HG03095 (cell line): ENCODE results near the gene CDH15.
"Not testable (repeated sequence)": the region's sequence is repeated elsewhere in the genome, so short reads cannot be mapped to it uniquely, and the experiment has no call there.

Source experiments
- ATAC-seq: cut with Tn5 transposase; IDR thresholded peaks from one replicate; pipeline ENCODE4 v1.9.1; 2021; ENCODE audit warnings: moderate library complexity; ENCODE audit not compliant: unreplicated experiment

Gene CDH15

DNA sequence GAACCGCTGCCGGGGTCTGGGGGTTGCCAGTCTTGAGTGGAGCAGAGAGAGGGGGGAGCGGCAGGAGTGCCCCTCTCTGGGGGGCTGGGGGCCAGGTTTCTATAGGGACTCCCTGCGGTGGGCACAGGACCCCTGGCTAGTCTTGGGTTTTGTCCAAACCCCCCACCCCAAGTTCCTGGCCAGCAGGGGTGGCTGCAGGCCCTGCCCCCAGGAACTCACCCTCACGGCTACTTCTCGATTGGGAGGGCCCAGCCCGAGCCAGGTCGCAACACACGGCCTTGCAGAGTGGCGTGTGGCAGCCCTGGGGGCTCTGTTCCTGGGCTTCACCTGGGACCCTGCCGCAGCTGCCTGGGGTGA is 601 bp downstream of the CDH15 start:
- no peak for ATAC-seq

GRCh38 chr16:89172528-89173173 is 1.1 kb downstream of the CDH15 start:
- ATAC-seq = no peak

DNA sequence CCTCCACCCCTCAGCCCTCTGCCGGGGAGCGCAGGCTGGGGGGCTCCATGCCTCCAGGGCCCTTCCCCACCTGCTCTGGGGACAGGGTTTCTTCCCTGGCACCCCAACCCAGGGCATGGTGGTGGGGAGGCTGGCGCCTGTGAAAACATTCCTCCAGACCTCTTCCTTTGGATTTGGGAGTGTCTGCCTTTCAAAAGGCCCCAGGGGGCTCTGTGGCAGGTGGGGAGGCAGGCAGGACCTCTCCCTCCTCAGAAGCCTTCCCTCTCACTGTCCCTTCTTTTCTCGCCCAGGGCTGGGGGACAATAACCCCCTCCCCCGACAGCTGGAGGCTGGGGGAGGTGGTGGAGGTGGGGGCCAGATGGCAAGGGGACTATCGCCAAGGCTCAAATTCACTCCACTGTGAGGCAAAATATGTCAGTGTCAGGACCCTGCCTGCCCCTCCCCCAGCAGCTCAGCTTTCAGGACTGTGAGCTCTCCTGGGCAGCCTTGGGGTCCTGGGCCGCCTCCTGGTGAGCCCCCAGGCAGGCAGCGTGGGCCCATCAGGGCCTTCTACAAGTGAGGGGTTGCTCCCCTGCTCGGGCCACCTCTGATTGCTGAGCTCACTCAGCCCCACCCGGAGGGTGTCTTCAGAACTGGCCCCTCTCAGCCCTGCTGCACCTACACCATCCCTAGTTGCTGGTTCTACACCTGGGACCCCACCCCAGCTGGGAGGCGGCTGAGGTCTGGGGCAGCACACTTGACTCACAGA is 1.8 kb downstream of the CDH15 start:
- ATAC-seq = no peak

DNA sequence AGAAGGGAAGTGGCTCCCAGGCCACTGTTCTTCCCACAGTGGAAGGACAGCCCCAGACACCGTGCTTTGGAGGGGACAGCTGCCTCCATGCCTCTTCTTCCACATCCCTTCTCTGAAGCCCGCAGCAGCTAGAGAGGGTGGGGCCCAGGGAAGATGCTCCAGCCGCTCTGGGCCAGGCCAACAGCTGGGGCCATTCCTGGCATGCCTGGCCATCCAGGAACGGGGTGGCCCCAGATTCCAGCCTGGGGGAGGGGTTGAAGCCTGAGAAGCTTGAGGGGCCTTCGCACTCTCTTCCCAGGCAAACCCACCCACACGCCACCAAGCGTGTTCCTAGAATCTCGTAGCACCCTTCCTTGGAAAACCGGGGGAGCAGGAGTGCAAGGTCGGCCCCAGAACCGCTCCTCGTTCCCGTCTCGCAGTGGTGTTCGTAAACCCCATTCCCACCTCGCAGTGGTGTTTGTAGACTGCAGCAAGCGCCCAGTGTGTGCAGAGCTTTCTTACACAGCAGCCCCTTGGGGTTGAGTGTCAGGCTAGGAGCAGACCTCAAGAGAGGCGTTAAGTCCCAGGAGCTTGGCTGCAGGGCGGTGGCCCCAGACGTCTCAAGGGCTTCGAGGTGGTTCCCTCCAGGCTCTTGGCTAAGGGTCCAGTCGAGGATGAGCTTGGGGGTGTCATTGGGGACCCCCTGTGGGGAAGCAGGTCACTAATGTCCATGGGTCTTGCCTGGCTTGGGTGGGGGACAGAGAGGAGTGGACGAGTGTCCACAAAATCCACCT is 2.7 kb downstream of the CDH15 start:
- ATAC-seq = no peak

DNA sequence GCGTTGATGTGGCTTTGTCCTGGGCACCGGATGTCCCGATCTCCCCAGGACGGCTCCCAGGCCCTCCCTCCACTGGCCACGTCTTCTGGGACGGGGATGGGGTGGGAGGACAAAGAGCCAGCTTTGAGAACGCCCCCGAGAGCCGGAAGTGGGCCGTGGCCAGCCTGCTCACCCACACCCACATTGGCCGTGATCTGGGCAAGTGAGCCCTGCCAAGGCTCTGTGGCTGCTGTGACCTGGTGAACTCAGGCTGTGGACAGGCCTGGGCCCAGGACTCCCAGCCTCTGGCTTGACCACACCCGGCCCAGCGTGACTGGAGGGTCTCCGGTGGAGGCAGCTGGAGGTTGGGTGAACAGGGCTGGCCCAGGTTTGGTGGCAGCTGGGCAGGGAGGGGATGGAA is 3.3 kb downstream of the CDH15 start:
- ATAC-seq = no peak

DNA sequence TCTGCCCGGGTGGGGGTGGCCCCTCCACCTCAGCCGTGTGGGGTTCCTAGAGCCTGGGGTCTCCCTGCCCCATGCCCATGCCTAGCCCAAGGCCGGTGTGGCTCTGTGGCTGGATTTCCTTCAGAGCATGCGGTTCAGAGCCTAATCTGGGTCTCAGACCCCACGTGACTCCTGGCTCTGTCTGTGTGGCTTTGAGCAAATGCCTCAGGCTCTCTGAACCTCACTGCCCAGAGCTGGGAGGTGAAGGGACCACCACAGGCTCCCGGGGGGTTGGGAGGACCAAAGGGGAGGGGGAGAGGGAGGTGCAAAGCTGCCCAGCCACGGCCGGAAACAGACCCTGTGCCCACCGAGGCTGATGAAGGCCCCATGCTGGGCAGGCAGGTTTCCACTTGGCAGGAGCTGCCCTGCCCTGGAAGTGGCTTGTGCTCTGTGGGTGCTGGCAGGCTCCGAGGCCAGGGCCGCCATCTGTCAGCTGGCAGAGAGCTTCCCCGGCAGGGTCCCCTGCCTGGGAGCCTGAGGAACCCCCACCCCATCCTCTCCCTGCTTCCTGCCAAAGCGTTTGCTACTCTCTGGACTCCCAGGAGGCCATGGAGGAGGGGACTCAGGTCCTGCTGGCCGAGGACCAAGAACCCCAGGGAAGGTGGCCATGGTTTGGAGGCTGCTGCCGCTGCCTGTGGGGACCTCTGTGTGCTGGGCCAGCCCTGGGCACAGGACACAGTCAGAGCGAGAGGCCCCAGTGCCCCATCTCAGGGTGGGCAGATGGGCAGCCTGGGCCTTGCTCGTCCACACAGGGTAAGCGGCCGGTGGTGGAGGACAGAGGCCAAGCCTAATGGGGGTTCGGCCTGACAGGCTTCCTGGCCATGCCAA is 4.0 kb downstream of the CDH15 start:
- ATAC-seq = no peak

GRCh38 chr16:89176147-89176690 is 4.7 kb downstream of the CDH15 start:
- ATAC-seq = no peak

DNA sequence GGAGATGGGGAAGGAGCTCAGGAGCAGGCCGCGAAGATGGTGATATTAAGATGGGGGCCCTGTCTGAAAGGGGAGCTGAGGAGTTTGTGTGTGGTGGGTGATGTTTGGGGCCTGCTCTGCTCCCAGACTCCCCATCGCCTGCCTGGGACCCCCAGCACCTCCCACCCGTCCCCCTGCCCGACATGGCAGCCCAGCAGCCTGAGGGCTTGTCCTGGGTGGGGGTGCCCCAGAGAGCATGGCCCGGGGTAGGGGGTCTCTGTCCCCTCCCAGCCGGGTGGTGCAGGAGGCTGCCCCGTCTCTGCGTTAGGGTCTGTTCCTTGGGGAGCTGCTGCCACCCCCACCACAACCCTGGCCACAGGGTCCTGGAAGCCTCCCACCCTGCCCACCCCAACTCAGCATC is 5.2 kb downstream of the CDH15 start:
- ATAC-seq = no peak

DNA sequence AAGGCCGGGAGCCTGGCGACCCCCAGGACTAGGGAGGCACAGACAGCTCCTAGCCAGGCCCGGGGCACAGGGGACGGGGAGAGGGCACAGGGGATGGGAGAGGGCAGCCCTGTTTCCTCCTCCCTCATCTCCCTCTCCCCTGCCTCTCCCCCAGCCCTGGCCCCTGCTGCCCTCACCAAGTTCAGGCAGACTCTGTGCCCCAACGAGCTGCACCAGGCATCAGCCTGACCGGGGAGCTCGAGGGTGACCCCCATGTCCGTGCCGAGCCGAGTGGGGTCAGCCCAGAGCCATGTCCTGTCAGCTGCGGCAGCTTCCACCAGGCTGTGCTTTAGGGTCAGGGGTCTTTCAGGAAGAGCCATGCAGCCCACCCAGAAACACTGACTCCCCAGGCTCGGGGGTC is 6.0 kb downstream of the CDH15 start:
- ATAC-seq = no peak

DNA sequence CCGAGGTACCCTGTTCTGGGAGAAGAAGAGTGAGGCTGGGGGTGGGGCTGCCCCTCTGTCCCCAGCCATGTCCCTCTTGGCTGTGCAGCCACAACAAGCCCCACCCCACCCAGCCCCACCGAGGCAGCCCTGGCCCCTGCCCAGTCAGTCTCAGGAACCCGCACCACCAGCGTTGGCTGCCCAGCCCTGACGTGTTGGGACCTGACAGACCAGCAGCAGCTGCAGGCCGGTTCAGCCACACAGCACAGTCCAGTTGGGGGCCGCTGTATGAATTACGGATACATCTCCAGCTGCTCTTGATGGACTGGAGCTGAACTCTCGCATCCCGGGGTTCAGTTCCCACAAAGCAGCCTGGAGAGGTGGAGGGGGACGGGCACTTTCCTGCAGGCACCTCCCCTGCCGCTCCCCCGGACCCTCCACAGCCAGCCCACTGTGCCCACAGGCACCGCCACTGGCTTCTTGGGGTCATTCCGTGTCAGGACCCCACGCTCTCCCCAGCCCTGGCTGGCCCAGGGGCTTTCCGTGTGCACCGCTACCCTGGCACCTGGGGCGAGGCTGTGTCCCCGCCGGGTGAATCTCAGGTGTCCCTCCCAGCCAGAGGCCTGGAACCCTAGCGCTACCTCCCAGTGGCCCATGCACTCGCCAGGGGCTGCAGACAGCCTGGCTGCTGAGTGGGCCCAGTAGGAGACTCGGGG is 7.1 kb downstream of the CDH15 start:
- no peak for ATAC-seq

DNA sequence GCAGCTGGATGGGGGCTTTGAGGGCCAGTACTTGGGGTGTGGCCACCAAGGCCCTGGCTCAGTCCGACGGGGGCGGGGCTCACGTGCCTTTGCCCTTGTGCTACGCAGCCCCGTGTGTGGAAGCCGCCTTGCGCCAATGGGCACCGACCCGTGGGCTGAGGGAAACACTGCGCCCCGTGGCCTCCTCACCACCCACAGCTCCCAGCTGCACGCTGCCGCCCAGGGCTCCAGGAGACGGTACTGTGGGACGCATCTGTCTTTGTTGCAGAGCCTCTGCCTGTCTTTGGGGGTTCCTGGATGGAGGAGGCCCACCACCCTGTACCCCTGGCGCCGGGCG is 7.6 kb downstream of the CDH15 start:
- no peak for ATAC-seq

DNA sequence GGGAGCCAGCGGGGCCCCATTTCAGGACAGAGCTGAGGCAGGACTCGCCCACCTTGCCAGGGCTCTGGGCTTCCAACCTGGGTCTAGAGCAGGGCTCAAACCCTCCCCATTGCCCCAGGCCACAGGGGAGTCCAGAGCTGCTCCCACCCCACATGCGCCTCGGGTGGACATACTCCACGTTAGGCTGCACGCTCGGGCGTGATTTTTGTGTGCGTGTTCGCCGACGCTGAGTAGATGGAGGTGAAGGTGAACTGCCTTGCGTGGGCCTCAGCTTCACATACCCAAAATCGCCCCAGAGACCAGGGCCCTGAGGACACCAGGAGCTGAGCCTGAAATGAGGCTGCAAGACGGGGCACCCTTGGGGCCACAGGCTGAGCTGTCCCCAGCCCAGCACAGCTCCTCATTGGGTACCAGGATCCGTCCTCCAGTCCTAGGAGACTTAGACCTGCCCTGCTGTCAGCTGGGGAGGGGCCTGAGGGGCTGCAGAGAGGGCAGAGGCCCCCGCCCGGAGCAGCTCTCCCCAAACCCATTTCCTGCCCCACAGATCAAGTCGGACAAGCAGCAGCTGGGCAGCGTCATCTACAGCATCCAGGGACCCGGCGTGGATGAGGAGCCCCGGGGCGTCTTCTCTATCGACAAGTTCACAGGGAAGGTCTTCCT is 8.2 kb downstream of the CDH15 start:
- no peak for ATAC-seq

- ATAC-seq = no peak
Observed at GRCh38 chr16:89183463-89183862, 11.9 kb downstream of the CDH15 start.

DNA sequence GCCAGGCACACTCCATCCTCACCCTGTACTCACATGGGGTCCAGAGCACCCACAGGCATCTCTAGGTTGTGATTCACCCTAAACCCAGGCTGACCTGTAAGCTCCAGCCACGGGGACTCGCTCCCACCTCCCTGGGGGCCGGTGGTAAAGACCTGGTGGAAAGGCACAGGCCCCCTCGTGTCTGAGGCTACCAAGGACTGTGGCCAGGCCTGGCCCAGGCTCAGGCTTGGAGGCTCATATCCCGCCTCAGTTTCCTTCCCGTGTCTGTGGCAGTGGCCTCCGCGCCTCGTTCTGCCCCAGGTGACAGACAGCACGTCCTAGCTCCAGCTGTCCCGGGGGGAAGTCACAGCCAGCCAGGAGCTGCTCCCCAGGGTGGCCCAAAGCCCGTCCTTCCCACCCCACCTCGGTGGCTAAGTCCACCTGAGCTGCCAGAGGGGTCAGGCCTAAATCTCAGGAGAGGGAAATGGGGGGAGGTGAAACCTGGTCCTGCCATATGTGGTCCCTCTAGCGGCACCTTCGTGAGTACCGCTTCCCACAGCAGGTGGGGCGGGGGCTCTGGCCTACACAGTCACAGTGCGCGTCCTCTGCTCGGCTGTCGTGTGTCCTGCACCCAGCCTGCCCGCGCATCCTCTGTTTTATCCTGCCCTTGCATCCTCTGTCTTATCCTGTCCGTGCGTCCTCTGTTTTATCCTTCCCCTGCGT is 12.6 kb downstream of the CDH15 start:
- no peak for ATAC-seq

- ATAC-seq = no peak
Observed at GRCh38 chr16:89184677-89184932, 13.1 kb downstream of the CDH15 start.

DNA sequence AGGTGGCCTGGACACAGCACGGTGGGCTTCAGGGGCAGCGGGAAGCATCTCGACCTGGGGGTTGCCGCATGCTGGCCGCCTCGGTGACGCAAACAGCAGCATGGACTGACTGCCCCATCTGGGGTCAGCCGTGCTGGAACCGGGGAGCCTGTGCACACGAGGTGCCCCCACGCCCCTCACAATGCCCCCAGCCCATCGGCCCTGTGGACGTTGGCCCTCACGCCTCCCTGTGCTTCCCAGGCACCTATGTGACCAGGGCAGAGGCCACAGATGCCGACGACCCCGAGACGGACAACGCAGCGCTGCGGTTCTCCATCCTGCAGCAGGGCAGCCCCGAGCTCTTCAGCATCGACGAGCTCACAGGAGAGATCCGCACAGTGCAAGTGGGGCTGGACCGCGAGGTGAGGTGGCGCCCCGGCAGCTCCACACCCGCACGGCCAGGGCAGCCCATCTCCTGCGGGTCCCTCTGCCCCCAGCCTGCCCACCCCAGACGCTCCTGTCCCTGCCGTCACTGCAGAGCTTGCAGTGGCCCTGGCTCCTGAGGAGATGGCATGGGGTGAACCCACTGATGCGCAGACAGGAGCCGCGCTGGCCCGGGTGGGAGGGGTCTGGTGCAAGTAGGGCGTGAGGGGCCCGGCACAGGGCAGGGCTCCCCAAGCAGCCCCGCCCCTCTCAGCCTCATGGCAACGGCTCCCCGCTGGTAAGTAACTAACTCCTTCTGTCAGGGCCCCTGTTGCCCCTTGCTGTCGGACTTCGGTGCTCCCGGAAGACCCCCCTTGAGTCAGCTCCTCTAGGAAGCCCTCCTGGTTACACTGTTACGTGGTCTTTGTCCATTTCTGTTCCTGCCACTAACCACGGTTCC is 13.6 kb downstream of the CDH15 start:
- ATAC-seq = no peak

GRCh38 chr16:89185887-89186592 is 14.5 kb downstream of the CDH15 start:
- ATAC-seq = not testable (repeated sequence)

- ATAC-seq = not testable (repeated sequence)
Observed at GRCh38 chr16:89186593-89187031, 15.1 kb downstream of the CDH15 start.
